GM12892 (cell line): Measurements from ENCODE around the gene TEX13D.

ENCODE experiments used
- POLR2A ChIP-seq: IDR thresholded peaks from 2 replicates; pipeline ENCODE4 v1.6.1; 2011; ENCODE audit warnings: low read depth, low read length, control low read depth
- POLR2AphosphoS5 ChIP-seq: IDR thresholded peaks from 2 replicates; pipeline ENCODE4 v1.6.1; 2011; ENCODE audit warnings: low read depth, low read length, control low read depth
- TAF1 ChIP-seq: IDR thresholded peaks from 2 replicates; pipeline ENCODE4 v1.6.1; 2011; ENCODE audit warnings: low read depth, mild to moderate bottlenecking, control low read depth, low read length, borderline replicate concordance

GRCh38 chrX:124362072-124362471 lies 29.6 kb downstream of the TEX13D start:
- TF ChIP-seq POLR2A, result no peak
- TF ChIP-seq TAF1, result no peak
- TF ChIP-seq POLR2AphosphoS5, result no peak
